Large intestine (tissue), 3 donors: ENCODE measurements around the gene SLC2A13. TPM values are rescaled to one million over a fixed set of nuclear protein-coding genes. Genes with fewer than 3 reads are reported as not detected.

Experiments
- DNase-seq, 2 donors: peaks; one replicate each; pipeline versions ENCODE4 v3.0.0 to v3.0.0-alpha.2; 2013
- H3K27ac ChIP-seq: one replicate; pipeline ENCODE4 v1.5.1; 2013; ENCODE audit warnings: low read length
- H3K27me3 ChIP-seq: 2 replicates; pipeline ENCODE4 v1.6.1; 2013; ENCODE audit warnings: low read length; ENCODE audit not compliant: control insufficient read depth, insufficient read depth
- H3K36me3 ChIP-seq: 2 replicates; pipeline ENCODE4 v1.6.1; 2013; ENCODE audit warnings: low read length; ENCODE audit not compliant: control insufficient read depth, insufficient read depth
- H3K4me1 ChIP-seq: one replicate; pipeline ENCODE4 v1.6.1; 2013; ENCODE audit warnings: low read length; ENCODE audit not compliant: control insufficient read depth, insufficient read depth
- H3K4me3 ChIP-seq: one replicate; pipeline ENCODE4 v1.5.1; 2013; ENCODE audit warnings: low read length
- H3K9me3 ChIP-seq: one replicate; pipeline ENCODE4 v1.6.1; 2013; ENCODE audit warnings: mild to moderate bottlenecking, low read depth, low read length, moderate library complexity; ENCODE audit not compliant: control insufficient read depth
- WGBS: methylation state at CpG from one replicate; pipeline ENCODE4 v1.1.5; 2013; ENCODE audit warnings: low lambda C conversion rate; ENCODE audit not compliant: insufficient coverage; 5-methylcytosine and 5-hydroxymethylcytosine counted together
- polyA plus RNA-seq: library from polyadenylated mRNA; unstranded; fragments of 120-200 nt; gene quantifications from one replicate; pipeline ENCODE4 v1.2.1, GENCODE V29; 2013

The SLC2A13 gene
- polyA plus RNA-seq, 1 donor = 21.4 TPM

GRCh38 chr12:40028296-40028695 is 77.6 kb downstream of the SLC2A13 start:
- no CpG with 5 or more reads among the region's 5 CpGs for WGBS
- Histone ChIP-seq H3K4me1 (peaks cover 19% of the 10 kb centered on the region), H3K36me3 (peaks cover 4% of the 10 kb centered on the region), H3K4me3 (no peak overlapping the region), H3K27ac (no peak overlapping the region), H3K9me3 (no peaks in the 10 kb centered on the region), H3K27me3 (no peaks in the 10 kb centered on the region)
- DNase-seq = no peak

- H3K27me3 ChIP-seq = no peaks in the 10 kb centered on the region
- peaks cover 1% of the 10 kb centered on the region for H3K4me1 ChIP-seq
Observed at GRCh38 chr12:40022850-40023249, 83.0 kb downstream of the SLC2A13 start.

GRCh38 chr12:40020261-40020691 is 85.6 kb downstream of the SLC2A13 start:
- H3K27me3 ChIP-seq = no peaks in the 10 kb centered on the region
- H3K9me3 ChIP-seq = peaks cover 3% of the 10 kb centered on the region
- H3K4me3 ChIP-seq = no peak overlapping the region
- peaks cover 17% of the 10 kb centered on the region for H3K4me1 ChIP-seq
- H3K36me3 ChIP-seq = peaks cover 2% of the 10 kb centered on the region
- DNase-seq = no peak
- 100% methylated on average over 2 of the region's 4 CpGs for WGBS
- no peak overlapping the region for H3K27ac ChIP-seq

More at GRCh38 chr12:40022850-40023249, 83.0 kb downstream of the SLC2A13 start:
- DNase-seq = no peak
- Histone ChIP-seq H3K27ac (no peak overlapping the region), H3K9me3 (no peaks in the 10 kb centered on the region), H3K36me3 (peaks cover 6% of the 10 kb centered on the region), H3K4me3 (no peak overlapping the region)

- peak overlapping the region; percentile 80 for H3K27ac ChIP-seq
- peaks cover 38% of the 10 kb centered on the region for H3K4me1 ChIP-seq
- 80% methylated on average over 1 of the region's 1 CpG for WGBS
- peak; percentile 27 to 49 for DNase-seq
- H3K9me3 ChIP-seq = peaks cover 3% of the 10 kb centered on the region
- H3K36me3 ChIP-seq = no peaks in the 10 kb centered on the region
- no peak overlapping the region for H3K4me3 ChIP-seq
- no peaks in the 10 kb centered on the region for H3K27me3 ChIP-seq
Observed at GRCh38 chr12:40017488-40017887, 88.4 kb downstream of the SLC2A13 start.

GRCh38 chr12:40016980-40017379 is 88.9 kb downstream of the SLC2A13 start:
- WGBS = 20% methylated on average over 1 of the region's 3 CpGs
- no peak overlapping the region for H3K4me3 ChIP-seq
- peaks cover 38% of the 10 kb centered on the region for H3K4me1 ChIP-seq
- peaks cover 3% of the 10 kb centered on the region for H3K9me3 ChIP-seq
- H3K36me3 ChIP-seq = no peaks in the 10 kb centered on the region
- H3K27me3 ChIP-seq = no peaks in the 10 kb centered on the region
- peak; percentile 79 to 95 for DNase-seq
- peak overlapping the region; percentile 80 for H3K27ac ChIP-seq

- DNase-seq = peak in 1 of 2 donors; percentile 56
- WGBS = 40% methylated on average over 1 of the region's 2 CpGs
- no peaks in the 10 kb centered on the region for H3K27me3 ChIP-seq
- H3K4me1 ChIP-seq = peaks cover 38% of the 10 kb centered on the region
- no peak overlapping the region for H3K4me3 ChIP-seq
- H3K36me3 ChIP-seq = no peaks in the 10 kb centered on the region
- peaks cover 3% of the 10 kb centered on the region for H3K9me3 ChIP-seq
- H3K27ac ChIP-seq = peak overlapping the region; percentile 80
Observed at GRCh38 chr12:40015881-40016280, 90.0 kb downstream of the SLC2A13 start.

- peak in 1 of 2 donors; percentile 62 for DNase-seq
- Histone ChIP-seq H3K9me3 (peaks cover 3% of the 10 kb centered on the region), H3K4me3 (no peak overlapping the region), H3K4me1 (peaks cover 38% of the 10 kb centered on the region), H3K36me3 (no peaks in the 10 kb centered on the region), H3K27ac (peak overlapping the region; percentile 80), H3K27me3 (no peaks in the 10 kb centered on the region)
- 100% methylated on average over 1 of the region's 2 CpGs for WGBS
Observed at GRCh38 chr12:40015345-40015744, 90.5 kb downstream of the SLC2A13 start.

GRCh38 chr12:40013847-40014246 is 92.0 kb downstream of the SLC2A13 start:
- peaks cover 38% of the 10 kb centered on the region for H3K4me1 ChIP-seq
- WGBS = 60% methylated on average over 1 of the region's 2 CpGs
- H3K4me3 ChIP-seq = no peak overlapping the region
- no peaks in the 10 kb centered on the region for H3K27me3 ChIP-seq
- H3K36me3 ChIP-seq = no peaks in the 10 kb centered on the region
- peak in 1 of 2 donors; percentile 38 for DNase-seq
- H3K9me3 ChIP-seq = peaks cover 3% of the 10 kb centered on the region
- peak overlapping the region; percentile 34 for H3K27ac ChIP-seq

GRCh38 chr12:40013292-40013691 is 92.6 kb downstream of the SLC2A13 start:
- H3K27me3 ChIP-seq = no peaks in the 10 kb centered on the region
- WGBS = no CpG with 5 or more reads among the region's 1 CpG
- peaks cover 3% of the 10 kb centered on the region for H3K9me3 ChIP-seq
- peak overlapping the region; percentile 34 for H3K27ac ChIP-seq
- peaks cover 38% of the 10 kb centered on the region for H3K4me1 ChIP-seq
- no peaks in the 10 kb centered on the region for H3K36me3 ChIP-seq
- H3K4me3 ChIP-seq = no peak overlapping the region
- no peak for DNase-seq

GRCh38 chr12:40012711-40013110 is 93.2 kb downstream of the SLC2A13 start:
- Histone ChIP-seq H3K27me3 (no peaks in the 10 kb centered on the region), H3K27ac (peak overlapping the region; percentile 34), H3K4me1 (peaks cover 36% of the 10 kb centered on the region), H3K9me3 (peaks cover 3% of the 10 kb centered on the region), H3K36me3 (no peaks in the 10 kb centered on the region), H3K4me3 (no peak overlapping the region)
- DNase-seq = peak; percentile 32 to 72
- WGBS = no CpG with 5 or more reads among the region's 3 CpGs

GRCh38 chr12:40011775-40012129 is 94.1 kb downstream of the SLC2A13 start:
- Histone ChIP-seq H3K27ac (no peak overlapping the region), H3K9me3 (peaks cover 3% of the 10 kb centered on the region), H3K36me3 (no peaks in the 10 kb centered on the region), H3K4me3 (no peak overlapping the region), H3K27me3 (no peaks in the 10 kb centered on the region), H3K4me1 (peaks cover 30% of the 10 kb centered on the region)
- no CpG with 5 or more reads among the region's 3 CpGs for WGBS
- no peak for DNase-seq
